ENCODE results near the gene TSPAN10. TPM values are rescaled to one million over a fixed set of nuclear protein-coding genes. Genes with fewer than 3 reads are reported as not detected.

Gene TSPAN10
- total RNA-seq, 3 donors from 2014 or later: 0.27 to 0.47 (median 0.41) TPM

GRCh38 chr17:81650951-81651350 is 14.0 kb downstream of the TSPAN10 start:
- no peak for DNase-seq
- ATAC-seq: no peak
- intact Hi-C loops (cut with DNase I, micrococcal nuclease): no loop called here

GRCh38 chr17:81651692-81652091 is 14.7 kb downstream of the TSPAN10 start:
- Histone ChIP-seq H3K9me3 (no peaks in the 10 kb centered on the region), H3K36me3 (ENCODE audit: low read depth) (no peaks in the 10 kb centered on the region), H3K4me3 (no peak overlapping the region), H3K4me1 (ENCODE audit: low read depth) (no peaks in the 10 kb centered on the region)
- no peak for ATAC-seq
- no peak for TF ChIP-seq CTCF (IDR thresholded peaks at IDR 0.05)
- intact Hi-C loops (cut with DNase I, micrococcal nuclease): no loop called here
- no peak for DNase-seq

More at GRCh38 chr17:81650951-81651350, 14.0 kb downstream of the TSPAN10 start:
- no peak overlapping the region for H3K4me3 ChIP-seq
- H3K36me3 ChIP-seq (ENCODE audit: low read depth): no peaks in the 10 kb centered on the region
- no peaks in the 10 kb centered on the region for H3K9me3 ChIP-seq
- H3K4me1 ChIP-seq (ENCODE audit: low read depth): no peaks in the 10 kb centered on the region
- no peak for TF ChIP-seq CTCF (IDR thresholded peaks at IDR 0.05)

- DNase-seq: no peak
- no peak for ATAC-seq
- no peak for TF ChIP-seq CTCF (IDR thresholded peaks at IDR 0.05)
Observed at GRCh38 chr17:81652906-81653771, 16.1 kb downstream of the TSPAN10 start.

GRCh38 chr17:81655378-81656117 is 18.6 kb downstream of the TSPAN10 start:
- Histone ChIP-seq H3K36me3 (ENCODE audit: low read depth) (no peaks in the 10 kb centered on the region), H3K4me1 (ENCODE audit: low read depth) (peaks cover 4% of the 10 kb centered on the region), H3K9me3 (no peaks in the 10 kb centered on the region), H3K4me3 (no peak overlapping the region)
- ATAC-seq: no peak
- TF ChIP-seq CTCF (IDR thresholded peaks at IDR 0.05): no peak
- no peak for DNase-seq
- intact Hi-C loops (cut with DNase I, micrococcal nuclease): no loop called here

More at GRCh38 chr17:81652906-81653771, 16.1 kb downstream of the TSPAN10 start:
- H3K9me3 ChIP-seq: no peaks in the 10 kb centered on the region
- H3K36me3 ChIP-seq (ENCODE audit: low read depth): no peaks in the 10 kb centered on the region
- no peak overlapping the region for H3K4me3 ChIP-seq
- intact Hi-C loops (cut with DNase I, micrococcal nuclease): no loop called here
- no peaks in the 10 kb centered on the region for H3K4me1 ChIP-seq (ENCODE audit: low read depth)

- intact Hi-C loops (cut with DNase I, micrococcal nuclease): no loop called here
- no peak for TF ChIP-seq CTCF (IDR thresholded peaks at IDR 0.05)
- H3K4me3 ChIP-seq: no peak within 1 kb of the TSS
- ATAC-seq (no peak), DNase-seq (no peak)
- H3K4me1 ChIP-seq (ENCODE audit: low read depth): peaks cover 4% of the 10 kb centered on the region
- no peaks in the 10 kb centered on the region for H3K36me3 ChIP-seq (ENCODE audit: low read depth)
- H3K9me3 ChIP-seq: no peaks in the 10 kb centered on the region
Observed at GRCh38 chr17:81656118-81656743, 19.2 kb downstream of the TSPAN10 start, which contains the start of gene PDE6G. Gene PDE6G, minus strand, starts transcription at chr17:81656542. Its CDS starts 3,237 bp downstream, at chr17:81653305.
